Bronchial epithelial cell (primary cell): Measurements from ENCODE around the gene TCF25. TPM values are rescaled to one million over a fixed set of nuclear protein-coding genes. Genes with fewer than 3 reads are reported as not detected.
A peak's percentile ranks its signal among the peaks of the same experiment; 100 is the strongest.

Experiments
- DNase-seq: peaks from one replicate; pipeline ENCODE4 v3.0.0-alpha.2; 2010; ENCODE audit warnings: low read depth
- FAIRE-seq: peaks from 2 replicates; lab custom pipeline; 2011; peaks lifted over from hg19 to GRCh38; lab: Jason Lieb, UNC
- H3K27me3 ChIP-seq: 2 replicates; pipeline ENCODE4 v1.5.1; 2011; ENCODE audit warnings: low read length; ENCODE audit not compliant: control insufficient read depth, insufficient read depth
- H3K36me3 ChIP-seq: 2 replicates; pipeline ENCODE4 v1.5.1; 2011; ENCODE audit warnings: low read length; ENCODE audit not compliant: control insufficient read depth, insufficient read depth
- H3K4me3 ChIP-seq: 2 replicates; pipeline ENCODE4 v1.5.1; 2011; ENCODE audit warnings: mild to moderate bottlenecking, low read depth, low read length, control low read depth
- total RNA-seq: library from RNA; depleted of rRNA; stranded (reverse); fragments of >200 nt; gene quantifications from 2 replicates; pipeline ENCODE4 v1.2.1, GENCODE V29; 2014
- TF ChIP-seq, protein P1 (sequence below): IDR thresholded peaks from 2 replicates; pipeline ENCODE4 v1.5.1; 2011; ENCODE audit warnings: mild to moderate bottlenecking, moderate library complexity, low read length, control low read depth, inconsistent platforms; ENCODE audit not compliant: insufficient read depth, severe bottlenecking

TCF25 gene
- total RNA-seq, 1 donor from 2014 or later = 69.5 TPM

DNA sequence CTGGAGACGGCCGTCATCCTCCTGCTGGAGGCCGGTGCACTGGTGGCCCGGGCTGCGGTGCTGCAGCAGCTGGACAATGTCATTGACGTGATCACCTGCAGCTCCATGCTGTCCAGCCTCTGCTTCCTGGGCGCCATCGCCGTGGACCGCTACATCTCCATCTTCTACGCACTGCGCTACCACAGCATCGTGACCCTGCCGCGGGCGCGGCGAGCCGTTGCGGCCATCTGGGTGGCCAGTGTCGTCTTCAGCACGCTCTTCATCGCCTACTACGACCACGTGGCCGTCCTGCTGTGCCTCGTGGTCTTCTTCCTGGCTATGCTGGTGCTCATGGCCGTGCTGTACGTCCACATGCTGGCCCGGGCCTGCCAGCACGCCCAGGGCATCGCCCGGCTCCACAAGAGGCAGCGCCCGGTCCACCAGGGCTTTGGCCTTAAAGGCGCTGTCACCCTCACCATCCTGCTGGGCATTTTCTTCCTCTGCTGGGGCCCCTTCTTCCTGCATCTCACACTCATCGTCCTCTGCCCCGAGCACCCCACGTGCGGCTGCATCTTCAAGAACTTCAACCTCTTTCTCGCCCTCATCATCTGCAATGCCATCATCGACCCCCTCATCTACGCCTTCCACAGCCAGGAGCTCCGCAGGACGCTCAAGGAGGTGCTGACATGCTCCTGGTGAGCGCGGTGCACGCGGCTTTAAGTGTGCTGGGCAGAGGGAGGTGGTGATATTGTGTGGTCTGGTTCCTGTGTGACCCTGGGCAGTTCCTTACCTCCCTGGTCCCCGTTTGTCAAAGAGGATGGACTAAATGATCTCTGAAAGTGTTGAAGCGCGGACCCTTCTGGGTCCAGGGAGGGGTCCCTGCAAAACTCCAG lies 46.4 kb downstream of the TCF25 start:
- Histone ChIP-seq H3K27me3 (no peaks in the 10 kb centered on the region), H3K36me3 (no peaks in the 10 kb centered on the region), H3K4me3 (no peak overlapping the region)
- TF ChIP-seq, protein P1, sequence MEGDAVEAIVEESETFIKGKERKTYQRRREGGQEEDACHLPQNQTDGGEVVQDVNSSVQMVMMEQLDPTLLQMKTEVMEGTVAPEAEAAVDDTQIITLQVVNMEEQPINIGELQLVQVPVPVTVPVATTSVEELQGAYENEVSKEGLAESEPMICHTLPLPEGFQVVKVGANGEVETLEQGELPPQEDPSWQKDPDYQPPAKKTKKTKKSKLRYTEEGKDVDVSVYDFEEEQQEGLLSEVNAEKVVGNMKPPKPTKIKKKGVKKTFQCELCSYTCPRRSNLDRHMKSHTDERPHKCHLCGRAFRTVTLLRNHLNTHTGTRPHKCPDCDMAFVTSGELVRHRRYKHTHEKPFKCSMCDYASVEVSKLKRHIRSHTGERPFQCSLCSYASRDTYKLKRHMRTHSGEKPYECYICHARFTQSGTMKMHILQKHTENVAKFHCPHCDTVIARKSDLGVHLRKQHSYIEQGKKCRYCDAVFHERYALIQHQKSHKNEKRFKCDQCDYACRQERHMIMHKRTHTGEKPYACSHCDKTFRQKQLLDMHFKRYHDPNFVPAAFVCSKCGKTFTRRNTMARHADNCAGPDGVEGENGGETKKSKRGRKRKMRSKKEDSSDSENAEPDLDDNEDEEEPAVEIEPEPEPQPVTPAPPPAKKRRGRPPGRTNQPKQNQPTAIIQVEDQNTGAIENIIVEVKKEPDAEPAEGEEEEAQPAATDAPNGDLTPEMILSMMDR = no peak
- DNase-seq = no peak
- no peak for FAIRE-seq

DNA sequence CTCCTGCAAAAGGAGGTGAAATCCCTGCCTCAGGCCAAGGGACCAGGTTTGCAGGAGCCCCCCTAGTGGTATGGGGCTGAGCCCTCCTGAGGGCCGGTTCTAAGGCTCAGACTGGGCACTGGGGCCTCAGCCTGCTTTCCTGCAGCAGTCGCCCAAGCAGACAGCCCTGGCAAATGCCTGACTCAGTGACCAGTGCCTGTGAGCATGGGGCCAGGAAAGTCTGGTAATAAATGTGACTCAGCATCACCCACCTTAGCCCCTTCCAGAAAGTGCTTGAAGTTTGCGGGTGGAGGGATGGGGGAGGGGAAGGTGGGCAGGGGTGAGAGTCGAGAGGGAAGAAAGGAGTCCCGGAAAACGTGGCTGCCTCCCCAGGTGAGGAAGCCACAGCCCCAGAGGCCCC lies 47.3 kb downstream of the TCF25 start:
- FAIRE-seq (no peak), DNase-seq (peak; percentile 32)
- Histone ChIP-seq H3K36me3 (no peaks in the 10 kb centered on the region), H3K4me3 (no peak overlapping the region), H3K27me3 (no peaks in the 10 kb centered on the region)
- TF ChIP-seq, protein P1 = no peak

DNA sequence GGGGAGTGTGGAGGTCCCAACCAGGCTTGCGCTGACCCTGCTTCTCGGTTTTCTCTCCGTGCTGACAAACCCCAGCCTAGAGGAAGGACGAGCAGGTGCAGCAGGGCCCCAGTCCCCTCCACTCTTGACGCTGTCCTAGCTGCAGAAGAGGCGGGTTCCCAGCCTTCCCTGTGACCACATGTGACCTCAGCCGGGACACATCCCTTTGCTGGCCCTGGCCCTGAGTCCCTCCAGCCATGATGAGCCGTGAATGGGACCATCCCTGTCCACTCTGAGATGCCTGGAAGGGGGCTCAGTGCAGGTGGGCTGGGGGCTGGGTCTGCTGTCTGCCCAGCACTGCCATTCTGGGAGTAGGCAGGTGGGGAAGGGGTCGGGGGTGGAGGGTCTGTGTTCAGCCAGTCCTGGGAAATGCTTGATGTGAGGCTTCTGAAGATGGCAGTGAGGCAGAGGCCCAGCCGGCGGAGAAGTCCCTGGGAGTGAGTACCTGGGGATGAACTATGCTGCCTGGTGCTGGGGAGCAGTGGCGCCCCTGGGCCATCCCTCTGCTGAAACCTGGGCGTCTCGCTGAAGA lies 47.8 kb downstream of the TCF25 start:
- H3K27me3 ChIP-seq = no peaks in the 10 kb centered on the region
- no peaks in the 10 kb centered on the region for H3K36me3 ChIP-seq
- H3K4me3 ChIP-seq = no peak overlapping the region
- no peak for FAIRE-seq
- TF ChIP-seq, protein P1 = no peak
- no peak for DNase-seq

DNA sequence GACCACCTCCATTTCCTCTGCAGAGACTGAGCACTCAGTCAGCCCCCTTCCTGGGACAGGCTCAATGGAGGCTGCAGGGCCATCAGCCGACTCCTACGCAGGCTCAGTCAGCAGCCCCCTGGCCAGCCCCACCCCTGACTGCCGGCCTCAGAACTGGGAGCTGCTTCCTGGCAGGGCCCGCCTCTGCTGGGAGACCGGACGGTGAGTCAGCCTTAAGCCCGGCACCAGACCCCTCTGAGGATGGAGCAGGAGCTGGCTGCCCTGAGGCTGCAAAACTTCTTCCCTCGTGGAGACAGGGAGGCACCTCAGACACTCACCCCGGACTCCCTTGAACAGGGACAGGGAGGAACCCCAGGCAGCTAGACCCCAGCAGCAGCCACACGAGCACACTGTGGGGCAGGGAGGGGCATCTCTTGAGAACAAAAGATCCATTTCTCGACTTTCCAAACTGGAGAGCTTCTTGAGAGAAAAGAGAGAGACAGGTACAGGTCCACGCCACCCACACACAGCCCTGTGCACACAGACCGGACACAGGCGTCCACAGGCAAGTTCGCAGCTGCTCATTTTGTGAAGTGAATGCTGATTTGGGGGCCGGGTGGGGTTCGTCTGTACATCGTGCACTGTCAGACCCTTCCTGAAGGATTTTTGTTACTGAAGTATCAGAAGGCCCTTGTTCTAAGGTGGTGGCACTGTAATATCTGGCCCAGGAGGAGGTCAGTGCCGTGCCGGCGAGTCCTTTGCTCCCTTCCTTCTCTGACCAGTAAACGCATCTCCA lies 48.5 kb downstream of the TCF25 start:
- Histone ChIP-seq H3K36me3 (no peaks in the 10 kb centered on the region), H3K27me3 (no peaks in the 10 kb centered on the region), H3K4me3 (peak overlapping the region; percentile 59)
- TF ChIP-seq, protein P1 = no peak
- DNase-seq (peak; percentile 87), FAIRE-seq (no peak)

DNA sequence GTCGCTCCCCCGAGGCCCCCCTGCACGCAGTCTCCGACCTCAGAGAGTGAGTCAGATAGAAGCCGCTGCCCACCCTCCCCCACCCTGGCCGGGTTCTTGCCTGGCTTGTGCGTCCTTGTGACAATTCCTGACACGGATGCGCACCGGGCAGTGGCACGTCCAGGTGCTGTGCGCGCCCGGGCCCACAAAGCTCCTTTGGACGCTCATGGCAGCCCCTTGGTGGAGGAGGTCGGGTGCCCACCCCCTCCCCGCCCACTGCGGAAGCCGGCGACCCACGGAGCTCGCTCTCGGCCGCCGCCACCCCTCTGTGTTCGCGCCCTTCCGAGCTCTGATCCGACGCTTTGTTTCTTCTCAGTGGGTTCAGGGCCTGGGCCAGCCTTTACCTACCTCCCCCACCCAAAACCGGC lies 49.1 kb downstream of the TCF25 start:
- TF ChIP-seq, protein P1 = no peak
- DNase-seq (peak; percentile 76), FAIRE-seq (no peak)
- Histone ChIP-seq H3K36me3 (no peaks in the 10 kb centered on the region), H3K27me3 (no peaks in the 10 kb centered on the region), H3K4me3 (peak overlapping the region; percentile 59)
